ENCODE results near the gene FXN. TPM values are rescaled to one million over a fixed set of nuclear protein-coding genes. Genes with fewer than 3 reads are reported as not detected.
A peak's percentile ranks its signal among the peaks of the same experiment; 100 is the strongest.

Gene FXN
- total RNA-seq, 1 experiment from 2014 or later, result 17.8 TPM

GRCh38 chr9:69027355-69028097 is 8.0 kb upstream of the FXN start:
- H3K4me3 ChIP-seq (ENCODE audit: low read depth in 2 of 2, low read length in 2 of 2), result no peak overlapping the region
- no peaks in the 10 kb centered on the region for H3K4me1 ChIP-seq (ENCODE audit: control insufficient read depth, insufficient read depth, low read length)
- CTCF ChIA-PET, result no interaction called here
- no peaks in the 10 kb centered on the region; the same call in 1 of the 2 replicates for H3K27me3 ChIP-seq (ENCODE audit: control insufficient read depth, insufficient read depth, low read length)
- POLR2A ChIA-PET, result no interaction called here
- DNase-seq (ENCODE audit: low read depth, low spot score), result peak; percentile 33
- no peaks in the 10 kb centered on the region for H3K9me3 ChIP-seq (ENCODE audit: control insufficient read depth, insufficient read depth, low read depth, low read length)
- H3K36me3 ChIP-seq (ENCODE audit: control insufficient read depth, insufficient read depth, low read length), result no peaks in the 10 kb centered on the region
- intact Hi-C loops (cut with micrococcal nuclease; ENCODE audit: unreplicated experiment), result loop anchor here (10.0 kb wide), 1 partner anchor 323 kb away; the partner anchor contains the start of gene PIP5K1B
- no peak for TF ChIP-seq REST (IDR thresholded peaks at IDR 0.05; ENCODE audit: insufficient read depth in 1 of 2, low read depth in 2 of 2, low read length in 1 of 2)
- peak; percentile 79 for TF ChIP-seq CTCF (IDR thresholded peaks at IDR 0.05)
- TF ChIP-seq TCF7L2 (IDR thresholded peaks at IDR 0.05; ENCODE audit: low read depth, low read length), result no peak
- no peak for TF ChIP-seq POLR2AphosphoS5 (IDR thresholded peaks at IDR 0.05; ENCODE audit: low read depth, low read length)
- BruUV-seq (replicated peaks), result no TSS peak
- ATAC-seq, result peak; percentile 88
- no peak overlapping the region for H3K27ac ChIP-seq (ENCODE audit: low read length)
- in situ Hi-C loops (cut with HindIII; ENCODE audit: low pct_unique_long_range_greater_than_20kb, low sequenced_read_pairs), result no loop called here

- H3K4me3 ChIP-seq (ENCODE audit: low read depth in 2 of 2, low read length in 2 of 2), result no peak overlapping the region
- in situ Hi-C loops (cut with HindIII; ENCODE audit: low pct_unique_long_range_greater_than_20kb, low sequenced_read_pairs) (no loop called here), intact Hi-C loops (cut with micrococcal nuclease; ENCODE audit: unreplicated experiment) (loop anchor here (10.0 kb wide), 1 partner anchor 324 kb away; the partner anchor contains the start of gene PIP5K1B)
- H3K27me3 ChIP-seq (ENCODE audit: control insufficient read depth, insufficient read depth, low read length), result no peaks in the 10 kb centered on the region
- POLR2A ChIA-PET, result no interaction called here
- BruUV-seq (replicated peaks), result no TSS peak
- no peaks in the 10 kb centered on the region for H3K9me3 ChIP-seq (ENCODE audit: control insufficient read depth, insufficient read depth, low read depth, low read length)
- no peak overlapping the region for H3K27ac ChIP-seq (ENCODE audit: low read length)
- no peak for ATAC-seq
- TF ChIP-seq TCF7L2 (IDR thresholded peaks at IDR 0.05; ENCODE audit: low read depth, low read length), result no peak
- TF ChIP-seq CTCF (IDR thresholded peaks at IDR 0.05), result no peak
- TF ChIP-seq REST (IDR thresholded peaks at IDR 0.05; ENCODE audit: insufficient read depth in 1 of 2, low read depth in 2 of 2, low read length in 1 of 2), result no peak
- no peak for TF ChIP-seq POLR2AphosphoS5 (IDR thresholded peaks at IDR 0.05; ENCODE audit: low read depth, low read length)
- TF ChIP-seq SIN3A (IDR thresholded peaks at IDR 0.05; ENCODE audit: borderline replicate concordance, insufficient read depth, low read depth, low read length), result no peak
- no peak for DNase-seq (ENCODE audit: low read depth, low spot score)
- no peaks in the 10 kb centered on the region for H3K36me3 ChIP-seq (ENCODE audit: control insufficient read depth, insufficient read depth, low read length)
- CTCF ChIA-PET, result no interaction called here
- H3K4me1 ChIP-seq (ENCODE audit: control insufficient read depth, insufficient read depth, low read length), result no peaks in the 10 kb centered on the region
Measured at GRCh38 chr9:69028754-69029153, 6.8 kb upstream of the FXN start.

Measured in Panc1 (cell line).